Measurements from ENCODE around the gene SMG7.

SMG7 gene

GRCh38 chr1:183514235-183514634 is 41.9 kb downstream of the SMG7 start:
- DNase-seq, result no peak

- DNase-seq, result no peak
These were observed 42.8 kb downstream of the SMG7 start for GRCh38 chr1:183515002-183515689.

GRCh38 chr1:183516725-183517124 is 44.4 kb downstream of the SMG7 start:
- DNase-seq, result no peak

- no peak for DNase-seq
These were observed 45.1 kb downstream of the SMG7 start for GRCh38 chr1:183517401-183517800.

GRCh38 chr1:183520379-183520778 is 48.1 kb downstream of the SMG7 start:
- no peak for DNase-seq

GRCh38 chr1:183522104-183522503 is 49.8 kb downstream of the SMG7 start:
- no peak for DNase-seq

- no peak for DNase-seq
These were observed 56.3 kb downstream of the SMG7 start for GRCh38 chr1:183528577-183528976.

GRCh38 chr1:183533617-183534174 is 61.4 kb downstream of the SMG7 start:
- DNase-seq, result no peak

- DNase-seq, result no peak
These were observed 65.1 kb downstream of the SMG7 start for GRCh38 chr1:183537405-183537804.

GRCh38 chr1:183543619-183544204 is 71.4 kb downstream of the SMG7 start:
- no peak for DNase-seq

- DNase-seq, result no peak
These were observed 72.4 kb downstream of the SMG7 start for GRCh38 chr1:183544598-183545297.

- DNase-seq, result no peak
These were observed 74.1 kb downstream of the SMG7 start for GRCh38 chr1:183546427-183546826.

- DNase-seq, result peak; percentile 95
These were observed 75.8 kb downstream of the SMG7 start for GRCh38 chr1:183548116-183548515.

- no peak for DNase-seq
These were observed 78.6 kb downstream of the SMG7 start for GRCh38 chr1:183550915-183551314.

- no peak for DNase-seq
These were observed 79.6 kb downstream of the SMG7 start for GRCh38 chr1:183551924-183552323.

- no peak for DNase-seq
These were observed 80.1 kb downstream of the SMG7 start for GRCh38 chr1:183552441-183552840.

- no peak for DNase-seq
These were observed 80.6 kb downstream of the SMG7 start for GRCh38 chr1:183552891-183553290.

GRCh38 chr1:183553331-183553730 is 81.0 kb downstream of the SMG7 start:
- no peak for DNase-seq

- no peak for DNase-seq
These were observed 81.5 kb downstream of the SMG7 start for GRCh38 chr1:183553764-183554163.

- DNase-seq, result no peak
These were observed 82.3 kb downstream of the SMG7 start for GRCh38 chr1:183554577-183554976.

GRCh38 chr1:183559061-183559460 is 86.8 kb downstream of the SMG7 start:
- DNase-seq, result no peak

- DNase-seq, result no peak
These were observed 90.4 kb downstream of the SMG7 start for GRCh38 chr1:183562701-183563100.

- no peak for DNase-seq
These were observed 93.0 kb downstream of the SMG7 start for GRCh38 chr1:183565261-183565660.

- DNase-seq, result no peak
These were observed 93.7 kb downstream of the SMG7 start for GRCh38 chr1:183566026-183566425.
